Ovary (tissue), 3 donors: Measurements from ENCODE around the gene RNASE2.

Experiments used
- CTCF ChIP-seq, 3 donors: fragments of 450-650 bp in 2 of 3; fragments of 200-600 bp in 1 of 3; IDR thresholded peaks; one replicate each; pipeline versions ENCODE4 v1.5.1 to v1.8.0; 2016 to 2022; ENCODE audit warnings: antibody characterized with exemption in 3 of 3, mild to moderate bottlenecking in 1 of 3
- EP300 ChIP-seq: sonication (generic); formaldehyde crosslinking; IDR thresholded peaks from one replicate; pipeline ENCODE4 v1.6.1; 2017; ENCODE audit warnings: antibody characterized with exemption
- POLR2A ChIP-seq: fragments of 450-650 bp; IDR thresholded peaks from one replicate; pipeline ENCODE4 v1.6.1; 2017; ENCODE audit warnings: antibody characterized with exemption, mild to moderate bottlenecking, moderate library complexity
- donor health status: DM: no; HTN: no; CAD: no.

- TF ChIP-seq EP300 (no peak), CTCF (IDR thresholded peaks at IDR 0.05) (no peak), POLR2A (no peak)
Measured at GRCh38 chr14:20970647-20970982, 15.3 kb downstream of the RNASE2 start.
